GM12801 (cell line): ENCODE measurements around the gene MMP17.

Experiments used
- CTCF ChIP-seq: IDR thresholded peaks from one replicate; pipeline ENCODE4 v1.5.1; 2011; ENCODE audit warnings: control low read depth; ENCODE audit not compliant: insufficient read length; ENCODE audit errors: extremely low read depth

The MMP17 gene

GRCh38 chr12:131861261-131862083 lies 33.3 kb downstream of the MMP17 start:
- TF ChIP-seq CTCF = no peak

GRCh38 chr12:131862084-131862441 lies 33.9 kb downstream of the MMP17 start:
- no peak for TF ChIP-seq CTCF

- no peak for TF ChIP-seq CTCF
These were observed 34.4 kb downstream of the MMP17 start for GRCh38 chr12:131862600-131862993.

- TF ChIP-seq CTCF = no peak
These were observed 35.0 kb downstream of the MMP17 start for GRCh38 chr12:131862994-131863710.

- TF ChIP-seq CTCF = no peak
These were observed 35.7 kb downstream of the MMP17 start for GRCh38 chr12:131863711-131864396.

- no peak for TF ChIP-seq CTCF
These were observed 36.3 kb downstream of the MMP17 start for GRCh38 chr12:131864469-131864868.

- no peak for TF ChIP-seq CTCF
These were observed 37.1 kb downstream of the MMP17 start for GRCh38 chr12:131865180-131865875.
